Activated CD4-positive, alpha-beta T cell treated with anti-CD3 and anti-CD28 coated beads, Interleukin-10, Interleukin-2, amounts not matched to agents 100 ng/mL and 50 ng/mL, durations not matched to agents 16 hours and 8 hours (primary cell): ENCODE data around the gene PDCD7.
A peak's percentile ranks its signal among the peaks of the same experiment; 100 is the strongest.
"Not testable (repeated sequence)": the region's sequence is repeated elsewhere in the genome, so short reads cannot be mapped to it uniquely, and the experiment has no call there.

ENCODE experiments used
- DNase-seq: peaks from one replicate; pipeline ENCODE4 v3.0.0-alpha.2; 2020

The PDCD7 gene

GRCh38 chr15:65115542-65115941 lies 18.1 kb downstream of the PDCD7 start:
- DNase-seq, result no peak

- DNase-seq, result no peak
These were observed 18.5 kb downstream of the PDCD7 start, which contains the start of gene UBAP1L for GRCh38 chr15:65115086-65115485. Gene UBAP1L, minus strand, starts transcription at chr15:65115200. Its CDS starts 8,985 bp downstream, at chr15:65106215.

GRCh38 chr15:65110676-65111292 lies 22.8 kb downstream of the PDCD7 start:
- no peak for DNase-seq

GRCh38 chr15:65106011-65106590 lies 27.5 kb downstream of the PDCD7 start:
- DNase-seq, result peak; percentile 24

- DNase-seq, result no peak
These were observed 28.6 kb downstream of the PDCD7 start for GRCh38 chr15:65105038-65105437.

- DNase-seq, result no peak
These were observed 30.7 kb downstream of the PDCD7 start for GRCh38 chr15:65102912-65103311.

- DNase-seq, result no peak
These were observed 31.5 kb downstream of the PDCD7 start for GRCh38 chr15:65101891-65102708.

- DNase-seq, result peak; percentile 60
These were observed 32.2 kb downstream of the PDCD7 start for GRCh38 chr15:65101411-65101890.

GRCh38 chr15:65100442-65100841 lies 33.2 kb downstream of the PDCD7 start:
- DNase-seq, result no peak

- DNase-seq, result not testable (repeated sequence)
These were observed 33.8 kb downstream of the PDCD7 start for GRCh38 chr15:65099801-65100200.

GRCh38 chr15:65099336-65099735 lies 34.3 kb downstream of the PDCD7 start:
- no peak for DNase-seq

- DNase-seq, result no peak
These were observed 35.9 kb downstream of the PDCD7 start for GRCh38 chr15:65097651-65098263.

GRCh38 chr15:65096481-65097385 lies 36.9 kb downstream of the PDCD7 start:
- no peak for DNase-seq

GRCh38 chr15:65095747-65096104 lies 37.9 kb downstream of the PDCD7 start:
- no peak for DNase-seq

GRCh38 chr15:65095011-65095746 lies 38.4 kb downstream of the PDCD7 start:
- no peak for DNase-seq

- DNase-seq, result no peak
These were observed 39.2 kb downstream of the PDCD7 start for GRCh38 chr15:65094294-65094995.

- DNase-seq, result not testable (repeated sequence)
These were observed 39.8 kb downstream of the PDCD7 start for GRCh38 chr15:65093793-65094170.

GRCh38 chr15:65092911-65093792 lies 40.5 kb downstream of the PDCD7 start:
- no peak for DNase-seq

- no peak for DNase-seq
These were observed 41.5 kb downstream of the PDCD7 start for GRCh38 chr15:65091946-65092770.
